HL-60/S4 treated with phorbol 12-myristate 13-acetate at 8.2 ng/mL for 4 days and 3 days (cell line): ENCODE results near the gene CHP2.
"Not testable (repeated sequence)": the region's sequence is repeated elsewhere in the genome, so short reads cannot be mapped to it uniquely, and the experiment has no call there.

Source experiments
- in situ Hi-C: fragments of 300-500 bp; cut with MboI; formaldehyde crosslinking; loops from 2 replicates; pipeline ENCODE4 v1.15.0; 2022; ENCODE audit warnings: low sequenced_read_pairs

The CHP2 gene

GRCh38 chr16:23742766-23743165 is 12.1 kb upstream of the CHP2 start:
- in situ Hi-C loops, result no loop called here

- in situ Hi-C loops, result no loop called here
These were observed 9.6 kb upstream of the CHP2 start for GRCh38 chr16:23745263-23745662.

- in situ Hi-C loops, result no loop called here
These were observed 6.2 kb upstream of the CHP2 start for GRCh38 chr16:23748630-23749029.

- in situ Hi-C loops, result not testable (repeated sequence)
These were observed 3.8 kb upstream of the CHP2 start for GRCh38 chr16:23751053-23751452.

GRCh38 chr16:23753908-23754593 is 775 bp upstream of the CHP2 start:
- in situ Hi-C loops, result no loop called here

- in situ Hi-C loops, result no loop called here
These were observed 621 bp downstream of the CHP2 start for GRCh38 chr16:23755484-23755809.

DNA sequence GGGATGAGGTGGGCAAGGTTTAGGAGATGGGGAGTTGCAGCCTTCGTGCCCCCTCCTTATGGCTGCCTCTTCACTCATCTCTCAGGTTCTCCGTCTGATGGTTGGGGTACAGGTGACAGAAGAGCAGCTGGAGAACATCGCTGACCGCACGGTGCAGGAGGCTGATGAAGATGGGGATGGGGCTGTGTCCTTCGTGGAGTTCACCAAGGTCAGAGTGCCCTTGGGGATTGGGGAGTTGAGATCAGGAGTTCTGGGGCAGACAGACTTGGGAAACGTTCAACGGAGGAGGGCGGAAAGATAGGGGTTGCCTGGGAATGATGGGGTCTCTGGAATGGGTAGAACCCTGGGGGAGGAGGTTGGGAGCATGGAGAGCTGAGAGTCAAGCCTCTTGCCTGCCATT is 2.3 kb downstream of the CHP2 start:
- in situ Hi-C loops, result no loop called here

- in situ Hi-C loops, result no loop called here
These were observed 3.3 kb downstream of the CHP2 start for GRCh38 chr16:23757937-23758619.

- in situ Hi-C loops, result no loop called here
These were observed 11.1 kb downstream of the CHP2 start for GRCh38 chr16:23765933-23766332.

GRCh38 chr16:23768581-23768980 is 13.8 kb downstream of the CHP2 start:
- in situ Hi-C loops, result no loop called here

DNA sequence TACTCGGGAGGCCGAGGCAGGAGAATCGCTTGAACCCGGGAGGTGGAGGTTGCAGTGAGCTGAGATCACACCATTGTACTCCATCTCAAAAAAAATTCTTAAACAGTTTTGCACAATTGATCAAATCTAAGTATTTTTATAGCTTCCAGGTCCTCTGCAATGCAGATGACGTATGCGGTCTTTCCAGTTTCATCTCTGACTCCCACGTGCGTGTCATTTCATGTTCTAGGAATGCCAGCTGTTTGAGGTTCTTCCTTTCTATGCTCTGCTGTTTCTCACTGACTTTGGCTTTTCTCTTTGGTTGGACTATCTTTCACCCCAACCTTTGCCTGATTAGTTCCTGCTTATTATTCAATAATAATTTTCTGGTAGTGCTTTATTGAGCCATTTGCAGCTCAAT is 16.2 kb downstream of the CHP2 start:
- in situ Hi-C loops, result no loop called here

- in situ Hi-C loops, result no loop called here
These were observed 16.8 kb downstream of the CHP2 start for GRCh38 chr16:23771642-23772041.

DNA sequence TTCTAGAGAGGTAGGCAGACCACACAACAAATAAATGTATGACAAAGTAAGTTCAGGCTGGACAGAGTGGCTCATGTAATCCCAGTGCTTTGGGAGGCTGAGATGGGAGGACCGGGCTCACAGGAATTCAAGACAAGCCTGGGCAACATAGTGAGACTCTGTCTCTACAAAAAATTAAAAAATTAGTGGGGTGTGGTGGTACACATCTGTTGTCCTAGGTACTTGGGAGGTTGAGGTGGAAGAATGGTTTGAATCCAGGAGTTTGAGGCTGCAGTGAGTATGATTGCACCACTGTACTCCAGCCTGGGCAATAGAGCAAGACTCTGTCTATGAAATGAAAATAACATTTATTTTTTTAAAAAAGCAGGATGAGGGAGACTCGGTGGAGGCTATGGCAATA is 18.5 kb downstream of the CHP2 start:
- in situ Hi-C loops, result no loop called here

GRCh38 chr16:23781176-23781575 is 26.4 kb downstream of the CHP2 start:
- in situ Hi-C loops, result no loop called here

GRCh38 chr16:23784811-23785447 is 30.1 kb downstream of the CHP2 start:
- in situ Hi-C loops, result no loop called here

DNA sequence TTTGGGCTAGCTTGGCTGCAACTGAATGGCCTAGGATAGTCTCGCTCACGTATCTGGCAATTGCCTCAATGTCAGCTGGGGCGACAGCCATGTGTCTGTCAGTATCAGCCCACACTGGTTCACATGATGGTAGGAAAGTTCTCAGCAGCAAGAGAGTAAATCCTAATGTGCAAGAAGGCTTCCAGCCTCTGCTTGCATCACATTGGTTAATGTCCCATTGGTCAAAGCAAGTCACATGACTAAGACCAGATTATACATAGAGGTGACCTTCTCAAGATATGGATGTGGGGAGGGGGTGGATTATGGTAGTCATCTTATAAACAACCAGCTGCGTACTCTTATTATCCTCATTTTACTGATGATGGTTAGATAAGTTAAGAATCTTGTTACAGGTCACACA is 31.0 kb downstream of the CHP2 start:
- in situ Hi-C loops, result no loop called here

DNA sequence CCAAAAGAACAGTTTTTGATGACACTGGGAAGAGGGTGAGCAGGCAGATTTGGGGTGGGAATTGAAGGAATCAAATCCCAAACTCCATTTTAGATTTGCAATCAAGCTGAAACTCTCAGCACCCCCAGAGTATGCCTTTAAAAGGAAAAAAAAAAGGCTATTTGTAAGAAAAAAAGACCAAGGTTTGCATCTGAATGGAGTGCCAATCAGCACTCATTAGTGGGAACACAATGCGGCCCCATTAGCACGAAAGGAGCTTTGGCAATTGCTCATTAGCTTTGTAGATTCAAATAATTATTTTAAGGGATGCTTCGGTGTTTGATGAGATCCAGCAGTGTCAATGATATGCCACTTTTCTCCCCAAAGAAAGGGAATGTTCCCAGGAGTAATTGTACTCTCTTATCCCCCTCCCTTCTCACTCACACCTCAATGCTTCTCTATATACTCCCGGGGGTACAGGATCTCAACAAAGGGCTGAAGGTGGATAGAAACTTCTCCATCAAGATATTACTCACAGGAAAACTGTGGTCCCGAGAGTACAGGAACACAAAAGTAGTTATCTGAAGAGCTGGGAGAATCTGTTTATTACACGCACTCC is 32.2 kb downstream of the CHP2 start:
- in situ Hi-C loops, result no loop called here

DNA sequence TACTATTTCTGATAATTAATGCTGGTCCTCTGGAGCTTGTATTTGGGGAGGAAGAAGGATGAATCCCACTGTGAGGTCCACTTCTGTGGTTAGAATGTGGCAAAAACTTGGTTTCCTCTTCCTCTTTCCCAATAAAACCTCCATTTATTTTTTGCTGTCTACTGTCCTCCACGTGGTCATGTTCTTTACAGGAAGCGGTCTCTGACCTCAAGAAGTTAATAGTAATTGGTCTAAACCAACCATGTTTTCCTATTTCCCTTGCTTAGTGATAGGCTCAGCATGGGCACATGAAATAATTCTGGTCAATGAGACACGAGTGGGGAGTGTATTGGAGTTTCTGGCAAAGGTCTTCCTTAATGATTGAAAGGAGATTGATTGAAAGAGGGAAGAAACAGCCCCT is 33.9 kb downstream of the CHP2 start:
- in situ Hi-C loops, result no loop called here

- in situ Hi-C loops, result loop anchor here (10.0 kb wide), 2 partner anchors 61 to 219 kb away; no protein-coding TSS in a partner anchor
These were observed 40.6 kb downstream of the CHP2 start for GRCh38 chr16:23795378-23795777.

- in situ Hi-C loops, result loop anchor here (10.0 kb wide), 2 partner anchors 62 to 218 kb away; no protein-coding TSS in a partner anchor
These were observed 42.1 kb downstream of the CHP2 start for GRCh38 chr16:23796941-23797340.

GRCh38 chr16:23801378-23801777 is 46.6 kb downstream of the CHP2 start:
- in situ Hi-C loops, result no loop called here

- in situ Hi-C loops, result no loop called here
These were observed 48.0 kb downstream of the CHP2 start for GRCh38 chr16:23802776-23803175.
